NT2/D1 (cell line): ENCODE data around the gene DPT.

ENCODE experiments used
- SUZ12 ChIP-seq: IDR thresholded peaks from 2 replicates; pipeline ENCODE4 v1.6.1; 2011; ENCODE audit not compliant: insufficient read length, insufficient read depth; ENCODE audit errors: extremely low read depth
- ZNF274 ChIP-seq: IDR thresholded peaks from 2 replicates; pipeline ENCODE4 v1.6.1; 2011; ENCODE audit warnings: mild to moderate bottlenecking, low read depth, low read length

DNA sequence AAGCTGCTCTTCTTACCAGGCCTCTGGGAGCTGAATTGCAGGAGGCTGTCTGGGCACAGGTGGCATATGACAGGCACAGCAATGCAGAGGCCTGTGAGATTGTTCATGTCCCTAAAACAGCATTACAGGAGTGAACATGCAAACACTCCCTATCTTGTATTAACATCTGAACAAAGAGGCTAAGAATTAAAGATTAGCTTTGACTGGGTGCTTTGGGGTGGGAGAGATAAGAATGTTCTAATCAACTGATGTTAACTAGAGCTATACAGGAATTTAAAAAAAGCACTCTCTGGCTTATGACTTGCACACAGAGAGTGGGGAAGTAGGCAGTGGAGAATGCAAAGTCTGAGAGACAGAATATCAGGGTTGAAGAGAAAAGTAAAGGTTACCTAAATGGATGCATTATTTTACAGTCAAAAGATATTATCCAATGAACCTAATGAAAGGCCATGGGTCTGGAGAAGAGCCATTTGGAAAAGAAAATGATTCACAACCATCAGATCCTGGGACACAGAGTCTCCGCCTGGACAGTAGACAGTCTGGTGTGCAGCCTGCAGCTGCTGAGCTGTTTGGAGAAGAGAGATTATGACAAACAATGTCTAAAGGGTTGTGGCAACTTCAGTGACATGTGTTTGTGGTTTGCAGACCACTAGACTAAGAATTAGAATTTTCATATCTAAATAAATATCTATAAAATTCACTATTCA lies 20.2 kb downstream of the DPT start:
- no peak for TF ChIP-seq SUZ12
- TF ChIP-seq ZNF274 = no peak
